ENCODE results near the gene SPRYD7.

DNA sequence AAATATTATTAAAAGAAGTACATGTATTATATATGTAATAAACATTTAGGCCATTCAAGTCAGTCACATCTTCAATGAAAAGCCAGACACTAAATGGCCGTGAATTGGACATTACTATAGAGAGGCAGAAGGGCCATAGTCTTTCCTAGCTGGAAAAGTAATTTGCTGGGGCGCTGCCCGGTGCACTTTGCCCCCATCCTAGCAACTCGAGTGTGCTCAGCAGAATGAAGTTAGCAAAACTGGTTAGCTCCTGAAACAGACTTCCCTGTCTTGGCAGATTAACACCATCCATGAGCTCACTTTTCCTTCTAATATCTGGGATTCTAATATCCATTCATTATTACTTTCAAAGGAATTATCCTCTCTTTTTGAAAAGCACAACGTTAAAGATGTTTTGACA is 2.8 kb upstream of the SPRYD7 start:
- TF ChIP-seq, protein P1, sequence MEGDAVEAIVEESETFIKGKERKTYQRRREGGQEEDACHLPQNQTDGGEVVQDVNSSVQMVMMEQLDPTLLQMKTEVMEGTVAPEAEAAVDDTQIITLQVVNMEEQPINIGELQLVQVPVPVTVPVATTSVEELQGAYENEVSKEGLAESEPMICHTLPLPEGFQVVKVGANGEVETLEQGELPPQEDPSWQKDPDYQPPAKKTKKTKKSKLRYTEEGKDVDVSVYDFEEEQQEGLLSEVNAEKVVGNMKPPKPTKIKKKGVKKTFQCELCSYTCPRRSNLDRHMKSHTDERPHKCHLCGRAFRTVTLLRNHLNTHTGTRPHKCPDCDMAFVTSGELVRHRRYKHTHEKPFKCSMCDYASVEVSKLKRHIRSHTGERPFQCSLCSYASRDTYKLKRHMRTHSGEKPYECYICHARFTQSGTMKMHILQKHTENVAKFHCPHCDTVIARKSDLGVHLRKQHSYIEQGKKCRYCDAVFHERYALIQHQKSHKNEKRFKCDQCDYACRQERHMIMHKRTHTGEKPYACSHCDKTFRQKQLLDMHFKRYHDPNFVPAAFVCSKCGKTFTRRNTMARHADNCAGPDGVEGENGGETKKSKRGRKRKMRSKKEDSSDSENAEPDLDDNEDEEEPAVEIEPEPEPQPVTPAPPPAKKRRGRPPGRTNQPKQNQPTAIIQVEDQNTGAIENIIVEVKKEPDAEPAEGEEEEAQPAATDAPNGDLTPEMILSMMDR (conservative IDR thresholded peaks at IDR 0.05; ENCODE audit: low read depth, low read length) = no peak
- no peak for TF ChIP-seq EZH2 (IDR thresholded peaks at IDR 0.05; ENCODE audit: low read length, unreplicated experiment)

Measured in PC-3 (cell line).